ENCODE measurements around the gene RPTOR. TPM values are rescaled to one million over a fixed set of nuclear protein-coding genes. Genes with fewer than 3 reads are reported as not detected.
A peak's percentile ranks its signal among the peaks of the same experiment; 100 is the strongest.

Gene RPTOR
- total RNA-seq, 2 experiments from 2014 or later: 48.1 to 87.8 TPM

GRCh38 chr17:80969674-80970043, 425.0 kb downstream of the RPTOR start:
- no peaks in the 10 kb centered on the region for H4K20me1 ChIP-seq (ENCODE audit: insufficient read depth, low read length)
- H3K4me3 ChIP-seq (ENCODE audit: low read depth, low read length, poor library complexity, severe bottlenecking): no peak overlapping the region
- intact Hi-C loops (cut with micrococcal nuclease; ENCODE audit: unreplicated experiment): no loop called here
- H3K9me2 ChIP-seq (ENCODE audit: insufficient read depth, low read length): no peaks in the 10 kb centered on the region
- ChIA-PET POLR2A (no interaction called here), CTCF (ENCODE audit: unreplicated experiment) (interaction anchor here (0.5 kb wide), 2 partner anchors 496 to 515 kb away, joined by 4 to 5 read pairs; no protein-coding TSS in a partner anchor)
- TF ChIP-seq CTCF (conservative IDR thresholded peaks at IDR 0.05; ENCODE audit: low read length): no peak
- no peak for TF ChIP-seq EZH2phosphoT487 (IDR thresholded peaks at IDR 0.05; ENCODE audit: borderline replicate concordance, low read depth, low read length)
- no TSS peak for BruUV-seq (replicated peaks)
- no peak for DNase-seq (ENCODE audit: low spot score)
- H3K4me2 ChIP-seq (ENCODE audit: low read length): no peak overlapping the region
- no peaks in the 10 kb centered on the region for H3K9me3 ChIP-seq (ENCODE audit: low read length)
- H2AFZ ChIP-seq (ENCODE audit: low read length): no peak overlapping the region
- H3K79me2 ChIP-seq (ENCODE audit: insufficient read depth, low read depth, low read length): no peaks in the 10 kb centered on the region
- H3K4me1 ChIP-seq (ENCODE audit: insufficient read depth, low read length, poor library complexity, severe bottlenecking): no peaks in the 10 kb centered on the region
- no peak overlapping the region for H3K27ac ChIP-seq (ENCODE audit: low read depth, low read length, poor library complexity, severe bottlenecking)
- peaks cover 6% of the 10 kb centered on the region; the same call in 1 of the 2 replicates for H3K36me3 ChIP-seq (ENCODE audit: insufficient read depth, low read length)

DNA sequence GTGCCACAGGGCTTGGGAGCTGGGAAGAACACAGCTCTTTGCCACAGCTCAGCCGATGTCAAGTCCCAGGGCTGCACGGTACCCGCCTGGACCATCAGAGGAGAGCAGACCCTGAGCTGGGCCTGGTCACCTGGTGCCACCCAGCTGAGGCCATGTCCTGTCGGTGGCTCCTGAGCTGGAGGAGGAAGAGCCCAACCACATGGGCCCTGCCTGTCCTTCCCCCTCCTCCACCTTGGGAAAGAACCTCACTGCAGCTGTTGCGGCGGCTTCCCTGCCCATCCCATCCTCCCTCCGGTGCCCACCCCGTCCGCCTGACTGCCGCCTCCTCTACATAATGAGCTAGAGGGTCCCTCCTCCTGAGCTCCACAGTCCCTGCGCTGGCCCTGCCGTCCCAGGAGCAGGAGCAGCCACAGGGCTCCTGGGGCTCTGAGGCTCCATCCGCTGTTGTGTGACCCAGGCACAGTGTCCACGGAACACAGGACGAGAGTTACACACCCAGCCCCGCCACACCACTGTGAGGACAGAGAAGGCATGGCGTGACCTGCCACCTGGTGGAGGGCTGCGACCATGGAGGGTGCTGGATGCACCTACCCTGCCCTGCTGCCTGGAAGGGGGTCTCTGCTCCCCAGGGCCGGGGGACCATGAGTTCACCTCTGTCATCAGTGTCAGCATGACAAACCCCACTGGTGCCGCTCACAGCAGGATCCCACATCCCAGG, 425.6 kb downstream of the RPTOR start:
- Histone ChIP-seq H3K79me2 (ENCODE audit: insufficient read depth, low read depth, low read length) (no peaks in the 10 kb centered on the region), H3K27ac (ENCODE audit: low read depth, low read length, poor library complexity, severe bottlenecking) (no peak overlapping the region), H3K9me3 (ENCODE audit: low read length) (no peaks in the 10 kb centered on the region), H4K20me1 (ENCODE audit: insufficient read depth, low read length) (no peaks in the 10 kb centered on the region), H3K4me1 (ENCODE audit: insufficient read depth, low read length, poor library complexity, severe bottlenecking) (no peaks in the 10 kb centered on the region), H3K4me2 (ENCODE audit: low read length) (no peak overlapping the region), H2AFZ (ENCODE audit: low read length) (no peak overlapping the region), H3K9me2 (ENCODE audit: insufficient read depth, low read length) (no peaks in the 10 kb centered on the region), H3K36me3 (ENCODE audit: insufficient read depth, low read length) (peaks cover 3% of the 10 kb centered on the region; the same call in 1 of the 2 replicates), H3K4me3 (ENCODE audit: low read depth, low read length, poor library complexity, severe bottlenecking) (no peak overlapping the region)
- peak; percentile 70 for TF ChIP-seq CTCF (conservative IDR thresholded peaks at IDR 0.05; ENCODE audit: low read length)
- no peak for TF ChIP-seq EZH2phosphoT487 (IDR thresholded peaks at IDR 0.05; ENCODE audit: borderline replicate concordance, low read depth, low read length)
- DNase-seq (ENCODE audit: low spot score): peak; percentile 48
- no TSS peak for BruUV-seq (replicated peaks)
- intact Hi-C loops (cut with micrococcal nuclease; ENCODE audit: unreplicated experiment): no loop called here
- CTCF ChIA-PET (ENCODE audit: unreplicated experiment): interaction anchor here (0.5 to 0.6 kb wide), 3 partner anchors 105 to 516 kb away, joined by 3 to 5 read pairs (median 4); no protein-coding TSS in a partner anchor
- POLR2A ChIA-PET: no interaction called here

All from OCI-LY7 (cell line).